Measurements from ENCODE around the gene RNF207. TPM values are rescaled to one million over a fixed set of nuclear protein-coding genes. Genes with fewer than 3 reads are reported as not detected.

The RNF207 gene
- total RNA-seq, 1 donor from 2014 or later, result 31.0 TPM

DNA sequence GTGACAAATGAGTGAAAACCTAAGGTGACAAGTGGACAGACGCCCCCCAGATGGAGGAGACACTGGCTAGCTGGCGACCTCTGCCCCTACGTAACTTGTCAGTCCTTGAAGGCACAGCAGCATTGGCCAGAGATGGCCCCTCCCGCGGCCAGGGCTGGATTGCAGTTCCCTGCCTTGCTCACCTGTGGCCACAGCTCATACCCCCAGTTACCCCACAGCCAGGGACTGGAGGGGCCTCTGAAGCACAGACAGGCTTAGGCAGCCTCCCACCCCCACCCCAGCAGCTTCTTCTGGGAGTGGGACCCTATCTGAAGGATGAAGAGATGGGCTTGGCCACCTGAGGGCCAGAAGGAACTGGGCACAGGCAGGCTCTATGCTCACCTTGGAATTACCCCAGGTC, 41.7 kb downstream of the RNF207 start:
- no peak for DNase-seq (ENCODE audit: extremely low read depth, low read depth, low spot score)

GRCh38 chr1:6248161-6248776, 42.4 kb downstream of the RNF207 start:
- no peak for DNase-seq (ENCODE audit: extremely low read depth, low read depth, low spot score)

DNA sequence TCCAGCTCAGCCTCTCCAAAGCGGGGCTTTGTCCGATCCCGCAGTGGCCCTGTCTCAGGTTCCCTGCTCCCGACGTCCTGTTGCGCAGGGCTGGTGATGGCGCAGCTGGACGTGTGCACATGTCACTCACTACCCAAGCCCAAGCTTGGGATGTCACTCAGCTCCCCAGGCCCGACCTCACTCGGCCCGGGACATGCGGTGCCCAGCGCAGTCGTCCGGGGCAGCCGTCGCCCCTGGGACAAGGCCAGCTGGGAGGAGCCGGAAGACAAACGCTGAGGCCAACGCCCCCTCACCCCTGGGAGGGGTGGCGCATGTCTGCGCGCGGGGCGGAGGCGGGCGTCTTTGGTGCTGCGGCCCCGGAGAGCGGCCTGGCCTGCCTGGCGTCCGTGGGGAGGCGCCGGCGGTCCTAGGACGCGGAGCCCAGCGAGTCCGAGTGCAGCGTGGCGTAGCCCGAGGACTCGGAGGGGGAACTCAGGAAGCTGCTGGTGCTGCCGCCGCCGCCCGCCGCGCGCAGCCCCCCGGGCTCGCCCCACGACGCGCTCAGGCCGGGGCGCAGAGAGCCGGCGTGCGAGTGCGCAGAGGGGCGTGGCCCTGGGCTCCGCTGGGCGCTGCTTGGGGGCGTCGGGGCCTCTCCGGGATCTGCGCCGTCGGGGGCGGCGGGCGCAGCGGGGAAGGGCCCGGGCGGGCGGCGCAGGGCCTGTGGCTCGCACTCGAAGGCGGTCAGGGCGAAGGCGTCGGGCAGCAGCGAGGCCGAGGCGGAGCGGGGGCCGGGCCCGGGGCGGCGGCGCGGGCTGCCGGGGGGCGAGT, 43.2 kb downstream of the RNF207 start:
- no peak for DNase-seq (ENCODE audit: extremely low read depth, low read depth, low spot score)

DNA sequence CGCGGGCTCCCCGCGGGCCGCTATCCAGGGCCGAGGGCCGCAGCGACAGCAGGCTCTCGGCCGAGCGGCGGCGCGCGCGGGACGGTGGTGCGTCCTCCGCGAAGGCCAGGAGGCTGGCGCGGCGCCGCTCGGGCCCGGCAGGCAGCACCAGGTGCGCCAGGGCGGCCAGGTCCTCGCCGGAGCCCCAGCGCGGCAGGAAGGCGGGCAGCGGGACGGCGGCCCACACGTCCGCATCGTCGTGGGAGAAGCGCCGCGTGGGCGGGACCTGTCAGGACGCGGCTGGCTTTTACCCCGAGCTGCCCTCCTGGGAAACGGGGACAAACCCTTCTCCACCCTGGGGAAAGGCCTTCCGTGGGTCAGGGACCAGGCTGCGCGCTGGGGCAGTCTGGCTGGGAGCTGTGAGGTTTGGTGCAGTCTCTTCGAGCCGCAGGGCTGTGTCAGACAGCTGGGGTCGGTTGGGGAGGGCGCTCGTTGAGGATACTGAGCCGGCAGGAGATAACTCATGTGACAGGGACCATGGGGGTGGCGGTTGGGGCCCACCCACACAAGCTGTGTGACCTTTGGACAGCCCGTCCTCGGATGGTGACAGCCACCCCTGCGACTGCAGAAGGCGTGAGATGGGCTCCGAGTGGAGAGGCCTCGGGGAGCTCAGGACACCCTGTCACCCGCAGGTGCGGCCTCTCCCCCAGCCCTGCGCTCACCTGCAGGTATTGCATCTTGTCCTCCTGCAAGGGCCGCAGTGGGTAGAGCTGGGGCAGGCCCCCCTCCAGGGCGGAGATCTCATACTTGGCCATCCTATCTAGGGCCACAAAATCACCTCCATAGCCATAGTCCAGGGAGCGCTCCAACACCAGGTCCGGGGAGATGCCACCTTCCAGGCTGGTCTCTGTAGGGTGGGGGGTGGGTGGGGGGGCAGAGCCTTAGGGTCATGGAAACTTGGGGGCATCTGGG, 44.1 kb downstream of the RNF207 start:
- no peak for DNase-seq (ENCODE audit: extremely low read depth, low read depth, low spot score)

- DNase-seq (ENCODE audit: extremely low read depth, low read depth, low spot score), result no peak
Observed at GRCh38 chr1:6251233-6251632, 45.3 kb downstream of the RNF207 start.

GRCh38 chr1:6251681-6252373, 45.9 kb downstream of the RNF207 start:
- DNase-seq (ENCODE audit: extremely low read depth, low read depth, low spot score), result no peak

DNA sequence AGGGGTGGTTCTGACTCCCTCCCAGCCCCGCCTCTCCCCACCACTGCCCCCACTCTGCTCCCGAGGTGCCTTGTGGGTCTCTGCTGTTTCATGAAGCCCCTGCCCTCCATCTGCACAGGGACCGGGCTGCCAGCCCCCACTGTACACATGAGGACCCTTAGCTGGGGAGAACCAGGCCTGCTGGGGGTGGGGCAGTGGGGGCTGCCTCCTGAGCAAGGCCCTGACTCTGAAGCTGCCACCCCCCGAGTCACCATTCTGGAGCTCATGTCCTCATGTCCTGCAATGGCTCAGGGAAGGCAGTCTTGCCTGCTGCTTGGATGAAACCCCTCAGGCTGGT, 46.4 kb downstream of the RNF207 start:
- no peak for DNase-seq (ENCODE audit: extremely low read depth, low read depth, low spot score)

- no peak for DNase-seq (ENCODE audit: extremely low read depth, low read depth, low spot score)
Observed at GRCh38 chr1:6253380-6253779, 47.5 kb downstream of the RNF207 start.

- DNase-seq (ENCODE audit: extremely low read depth, low read depth, low spot score), result no peak
Observed at GRCh38 chr1:6254691-6255090, 48.8 kb downstream of the RNF207 start.

DNA sequence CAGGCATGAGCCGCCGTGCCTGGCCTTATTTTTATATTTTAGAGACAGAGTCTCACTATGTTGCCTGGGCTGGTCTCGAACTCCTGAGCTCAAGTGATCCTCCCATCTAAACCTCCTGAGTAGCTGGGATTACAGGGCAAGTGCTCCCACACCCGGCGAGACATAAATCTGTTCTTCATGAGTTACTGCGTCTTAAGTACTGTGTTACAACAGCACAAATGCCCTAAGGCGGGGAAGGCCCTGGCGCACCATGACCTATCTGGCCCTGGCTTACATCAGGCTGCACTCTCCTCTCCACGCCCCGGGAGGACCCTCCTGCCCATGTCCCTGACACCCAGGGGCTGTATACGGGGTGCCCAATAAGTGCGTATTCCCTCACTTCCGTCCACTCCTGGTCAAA, 50.7 kb downstream of the RNF207 start:
- DNase-seq (ENCODE audit: extremely low read depth, low read depth, low spot score), result no peak

GRCh38 chr1:6257541-6258069, 51.7 kb downstream of the RNF207 start:
- DNase-seq (ENCODE audit: extremely low read depth, low read depth, low spot score), result no peak

DNA sequence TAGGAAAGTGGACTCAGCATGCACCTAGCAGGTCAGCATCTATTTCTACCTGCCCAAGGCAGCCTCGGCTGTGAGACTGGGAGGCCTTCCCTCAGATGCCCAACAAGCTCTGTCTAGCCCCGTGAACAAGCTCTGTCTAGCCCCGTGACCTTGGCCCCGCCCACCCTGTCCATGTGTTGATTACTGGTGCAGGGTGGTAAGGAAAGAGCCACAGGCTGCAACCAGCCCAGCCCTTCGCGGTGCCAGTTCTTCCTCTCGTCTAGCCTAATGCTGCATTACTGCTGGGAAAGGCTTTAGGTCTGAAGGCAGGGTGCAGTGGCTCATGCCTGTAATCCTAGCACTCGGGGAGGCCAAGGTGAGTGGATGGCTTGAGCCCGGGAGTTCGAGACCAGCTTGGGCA, 52.8 kb downstream of the RNF207 start:
- no peak for DNase-seq (ENCODE audit: extremely low read depth, low read depth, low spot score)

GRCh38 chr1:6259491-6260362, 53.8 kb downstream of the RNF207 start:
- DNase-seq (ENCODE audit: extremely low read depth, low read depth, low spot score), result no peak

GRCh38 chr1:6260433-6260934, 54.6 kb downstream of the RNF207 start:
- no peak for DNase-seq (ENCODE audit: extremely low read depth, low read depth, low spot score)

GRCh38 chr1:6260961-6261614, 55.2 kb downstream of the RNF207 start, which contains the start of gene GPR153:
Gene GPR153 (minus strand): TSS chr1:6261098. CDS start chr1:6254905, 6,193 bp downstream.
- no peak for DNase-seq (ENCODE audit: extremely low read depth, low read depth, low spot score)

DNA sequence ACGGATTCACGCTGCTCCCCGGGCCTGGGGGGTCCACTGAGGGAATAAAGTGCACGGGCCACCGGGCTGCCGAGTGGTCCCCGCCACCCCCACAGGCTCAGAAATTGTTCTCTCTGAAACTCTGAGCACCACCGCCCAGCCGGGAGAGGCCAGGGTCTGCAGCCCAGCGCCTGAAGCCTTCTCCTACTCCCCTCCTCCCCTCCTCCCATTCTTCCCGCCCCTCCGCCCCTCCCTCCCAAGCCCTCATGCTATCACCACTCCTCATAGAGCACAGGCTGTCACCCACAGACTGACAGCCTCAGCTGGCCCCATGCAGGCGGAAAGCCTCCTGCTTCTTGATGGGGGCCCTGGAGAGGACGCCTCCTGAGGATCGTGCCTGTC, 55.7 kb downstream of the RNF207 start:
- DNase-seq (ENCODE audit: extremely low read depth, low read depth, low spot score), result no peak

- DNase-seq (ENCODE audit: extremely low read depth, low read depth, low spot score), result no peak
Observed at GRCh38 chr1:6262555-6263420, 56.9 kb downstream of the RNF207 start.

DNA sequence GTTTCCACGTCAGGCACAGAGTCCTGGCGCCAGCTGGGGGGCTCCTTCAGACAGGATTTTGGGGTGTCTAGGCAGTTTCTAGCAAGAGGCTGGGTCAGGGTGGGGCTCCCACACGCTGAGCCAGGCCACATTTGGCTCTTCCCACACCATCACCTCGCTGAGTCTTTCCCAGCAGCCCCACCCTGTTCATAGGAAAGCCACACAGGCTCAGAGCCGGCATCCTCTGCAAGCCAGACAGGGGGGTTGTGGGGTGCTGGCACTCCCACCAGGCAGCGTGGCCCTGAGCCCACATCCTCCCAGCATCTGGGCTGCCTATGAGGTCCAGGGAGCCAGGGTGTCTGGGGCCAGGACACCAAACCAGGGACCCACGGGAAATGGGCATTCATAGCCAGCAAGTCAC, 57.8 kb downstream of the RNF207 start:
- DNase-seq (ENCODE audit: extremely low read depth, low read depth, low spot score), result no peak

Measured in glomerular endothelial cell (primary cell).